PC-3 (cell line): ENCODE results near the gene CAPN8. TPM values are rescaled to one million over a fixed set of nuclear protein-coding genes. Genes with fewer than 3 reads are reported as not detected.

Source experiments
- ATAC-seq: fragments of 200-7000 bp; cut with Tn5 transposase; 2 replicates; pipeline ENCODE4 v1.9.1; 2020; ENCODE audit warnings: mild to moderate bottlenecking, moderate library complexity
- BruUV-seq: library from RNA; stranded (reverse); fragments of 400-500 nt; replicated peaks from 2 replicates; lab custom pipeline; 2021; lab: Mats Ljungman, UMichigan
- CTCF ChIA-PET: fragments of 300-600 bp; sonication (Branson Sonifier 250); formaldehyde crosslinking; loops from one replicate; lab custom pipeline; 2022; ENCODE audit warnings: antibody characterized with exemption; lab: Charles Lee
- POLR2A ChIA-PET: fragments of 300-600 bp; sonication (Branson Sonifier 250); formaldehyde crosslinking; loops from one replicate; lab custom pipeline; 2022; ENCODE audit warnings: antibody characterized with exemption; ENCODE audit not compliant: unreplicated experiment; lab: Charles Lee
- DNase-seq: peaks from one replicate; pipeline ENCODE4 v3.0.0-alpha.2; 2015
- H2AFZ ChIP-seq: fragments of 300-600 bp; sonication (generic); 2 replicates; pipeline ENCODE4 v1.6.0; 2016; ENCODE audit warnings: antibody characterized with exemption, low read length
- H3F3A ChIP-seq: fragments of 300-600 bp; sonication (generic); one replicate; pipeline ENCODE4 v1.6.0; 2017; ENCODE audit warnings: antibody characterized with exemption, low read length, control low read depth, mild to moderate bottlenecking; ENCODE audit not compliant: unreplicated experiment
- H3K27ac ChIP-seq: fragments of 300-600 bp; sonication (generic); 2 replicates; pipeline ENCODE4 v1.5.1; 2016; ENCODE audit warnings: mild to moderate bottlenecking, low read length
- H3K27me3 ChIP-seq: fragments of 300-600 bp; sonication (generic); 2 replicates; pipeline ENCODE4 v1.6.1; 2016; ENCODE audit warnings: low read length, mixed read lengths
- H3K36me3 ChIP-seq: fragments of 300-600 bp; sonication (generic); 2 replicates; pipeline ENCODE4 v1.6.1; 2016; ENCODE audit warnings: low read depth, mixed run types, low read length, mixed read lengths
- H3K4me1 ChIP-seq: fragments of 300-600 bp; sonication (generic); 2 replicates; pipeline ENCODE4 v1.5.1; 2016; ENCODE audit warnings: low read length; ENCODE audit not compliant: insufficient read depth
- H3K4me2 ChIP-seq: fragments of 300-600 bp; sonication (generic); 2 replicates; pipeline ENCODE4 v1.6.0; 2016; ENCODE audit warnings: low read length
- H3K4me3 ChIP-seq: fragments of 300-600 bp; sonication (generic); 2 replicates; pipeline ENCODE4 v1.5.1; 2016; ENCODE audit warnings: mild to moderate bottlenecking, low read length, mixed read lengths
- H3K79me2 ChIP-seq: fragments of 300-600 bp; sonication (generic); 2 replicates; pipeline ENCODE4 v1.6.1; 2017; ENCODE audit warnings: low read length, mixed read lengths
- H3K9ac ChIP-seq: fragments of 300-600 bp; sonication (generic); 2 replicates; pipeline ENCODE4 v1.6.0; 2016; ENCODE audit warnings: mild to moderate bottlenecking, low read length
- H3K9me2 ChIP-seq: fragments of 300-600 bp; sonication (generic); replicated peaks from 2 replicates; pipeline ENCODE4 v1.6.1; 2016; ENCODE audit warnings: mixed run types, low read length, mixed read lengths
- H3K9me3 ChIP-seq: fragments of 300-600 bp; sonication (generic); 2 replicates; pipeline ENCODE4 v1.6.1; 2016; ENCODE audit warnings: low read length, mixed read lengths
- H4K20me1 ChIP-seq: fragments of 300-600 bp; sonication (generic); 2 replicates; pipeline ENCODE4 v1.6.1; 2016; ENCODE audit warnings: low read length, mixed read lengths
- CTCF ChIP-seq: fragments of 300-600 bp; sonication (generic); conservative IDR thresholded peaks from 2 replicates; pipeline ENCODE4 v1.5.1; 2017; ENCODE audit warnings: antibody characterized with exemption, low read depth, mild to moderate bottlenecking, low read length
- EZH2 ChIP-seq: fragments of 300-600 bp; sonication (generic); IDR thresholded peaks from one replicate; pipeline ENCODE4 v1.6.1; 2017; ENCODE audit warnings: antibody characterized with exemption, mild to moderate bottlenecking, low read length; ENCODE audit not compliant: unreplicated experiment
- EZH2phosphoT487 ChIP-seq: fragments of 300-600 bp; sonication (generic); IDR thresholded peaks from 2 replicates; pipeline ENCODE4 v1.6.1; 2018; ENCODE audit warnings: mild to moderate bottlenecking, antibody characterized with exemption, low read length, borderline replicate concordance
- intact Hi-C: fragments of 100-400 bp; cut with micrococcal nuclease; formaldehyde crosslinking; loops from 2 replicates; pipeline ENCODE4 v1.9.0; 2023
- total RNA-seq: library from RNA; depleted of rRNA; stranded (reverse); fragments of >200 nt; gene quantifications from 2 replicates; pipeline ENCODE4 v1.2.3, GENCODE V29; 2014

CAPN8 gene
- total RNA-seq, 1 experiment from 2014 or later, result 5.9 TPM

GRCh38 chr1:223650465-223650864 is 15.0 kb downstream of the CAPN8 start:
- no peaks in the 10 kb centered on the region for H3K79me2 ChIP-seq
- no peaks in the 10 kb centered on the region for H3K36me3 ChIP-seq
- intact Hi-C loops, result no loop called here
- DNase-seq (no peak), ATAC-seq (no peak)
- H3K9me2 ChIP-seq, result no peaks in the 10 kb centered on the region
- peaks cover 40% of the 10 kb centered on the region for H3K4me1 ChIP-seq
- no peak overlapping the region for H3K4me3 ChIP-seq
- no peaks in the 10 kb centered on the region for H3F3A ChIP-seq
- H3K4me2 ChIP-seq, result no peak overlapping the region
- ChIA-PET CTCF (no interaction called here), POLR2A (no interaction called here)
- no peak overlapping the region for H3K27ac ChIP-seq
- no TSS peak for BruUV-seq
- no peak overlapping the region for H2AFZ ChIP-seq
- H3K27me3 ChIP-seq, result no peaks in the 10 kb centered on the region
- no peaks in the 10 kb centered on the region for H3K9me3 ChIP-seq
- TF ChIP-seq EZH2, result no peak
- TF ChIP-seq EZH2phosphoT487, result no peak
- TF ChIP-seq CTCF, result no peak
- no peaks in the 10 kb centered on the region for H4K20me1 ChIP-seq
- H3K9ac ChIP-seq, result no peak overlapping the region

GRCh38 chr1:223649222-223649621 is 16.3 kb downstream of the CAPN8 start:
- DNase-seq (no peak), ATAC-seq (no peak)
- H2AFZ ChIP-seq, result no peak overlapping the region
- no peaks in the 10 kb centered on the region for H3K36me3 ChIP-seq
- POLR2A ChIA-PET, result no interaction called here
- H3K4me2 ChIP-seq, result no peak overlapping the region
- no peaks in the 10 kb centered on the region for H4K20me1 ChIP-seq
- H3K9me2 ChIP-seq, result no peaks in the 10 kb centered on the region
- no peak overlapping the region for H3K27ac ChIP-seq
- H3K9me3 ChIP-seq, result no peaks in the 10 kb centered on the region
- BruUV-seq, result no TSS peak
- H3F3A ChIP-seq, result no peaks in the 10 kb centered on the region
- no peaks in the 10 kb centered on the region for H3K27me3 ChIP-seq
- intact Hi-C loops, result no loop called here
- H3K79me2 ChIP-seq, result no peaks in the 10 kb centered on the region
- no peak overlapping the region for H3K9ac ChIP-seq
- CTCF ChIA-PET, result no interaction called here
- TF ChIP-seq CTCF, result no peak
- no peak for TF ChIP-seq EZH2phosphoT487
- no peak for TF ChIP-seq EZH2
- H3K4me1 ChIP-seq, result peaks cover 28% of the 10 kb centered on the region
- H3K4me3 ChIP-seq, result no peak overlapping the region

GRCh38 chr1:223647249-223647648 is 18.3 kb downstream of the CAPN8 start:
- POLR2A ChIA-PET, result no interaction called here
- Histone ChIP-seq H3K79me2 (no peaks in the 10 kb centered on the region), H4K20me1 (no peaks in the 10 kb centered on the region), H2AFZ (no peak overlapping the region), H3K9me3 (no peaks in the 10 kb centered on the region), H3K27ac (no peak overlapping the region), H3K27me3 (no peaks in the 10 kb centered on the region), H3K4me3 (no peak overlapping the region), H3K4me1 (peaks cover 17% of the 10 kb centered on the region), H3K4me2 (no peak overlapping the region), H3F3A (no peaks in the 10 kb centered on the region), H3K9me2 (no peaks in the 10 kb centered on the region), H3K36me3 (no peaks in the 10 kb centered on the region), H3K9ac (no peak overlapping the region)
- DNase-seq, result no peak
- intact Hi-C loops, result no loop called here
- TF ChIP-seq EZH2 (no peak), CTCF (no peak), EZH2phosphoT487 (no peak)
- CTCF ChIA-PET, result no interaction called here
- BruUV-seq, result no TSS peak
- ATAC-seq, result no peak
